Mononuclear cell (primary cell): ENCODE results near the gene GOLGA6L9. TPM values are rescaled to one million over a fixed set of nuclear protein-coding genes. Genes with fewer than 3 reads are reported as not detected.
"Not testable (repeated sequence)": the region's sequence is repeated elsewhere in the genome, so short reads cannot be mapped to it uniquely, and the experiment has no call there.

Experiments
- H3K27me3 ChIP-seq: 2 replicates; pipeline ENCODE4 v1.6.0; 2011; ENCODE audit warnings: low read length, control low read depth; ENCODE audit not compliant: insufficient read depth
- H3K4me1 ChIP-seq: 2 replicates; pipeline ENCODE4 v1.5.1; 2011; ENCODE audit warnings: mild to moderate bottlenecking, low read length, control low read depth; ENCODE audit not compliant: insufficient read depth
- H3K4me3 ChIP-seq: 2 replicates; pipeline ENCODE4 v1.5.1; 2011; ENCODE audit warnings: mild to moderate bottlenecking, low read length, moderate library complexity
- H3K9me3 ChIP-seq: 2 replicates; pipeline ENCODE4 v1.5.1; 2011; ENCODE audit warnings: low read depth, mild to moderate bottlenecking, control low read depth, low read length
- total RNA-seq: library from RNA; depleted of rRNA; stranded (reverse); fragments of >200 nt; gene quantifications from one replicate; pipeline ENCODE4 v1.2.3, GENCODE V29; 2012

The GOLGA6L9 gene
- total RNA-seq, 1 donor = 1.7 TPM

DNA sequence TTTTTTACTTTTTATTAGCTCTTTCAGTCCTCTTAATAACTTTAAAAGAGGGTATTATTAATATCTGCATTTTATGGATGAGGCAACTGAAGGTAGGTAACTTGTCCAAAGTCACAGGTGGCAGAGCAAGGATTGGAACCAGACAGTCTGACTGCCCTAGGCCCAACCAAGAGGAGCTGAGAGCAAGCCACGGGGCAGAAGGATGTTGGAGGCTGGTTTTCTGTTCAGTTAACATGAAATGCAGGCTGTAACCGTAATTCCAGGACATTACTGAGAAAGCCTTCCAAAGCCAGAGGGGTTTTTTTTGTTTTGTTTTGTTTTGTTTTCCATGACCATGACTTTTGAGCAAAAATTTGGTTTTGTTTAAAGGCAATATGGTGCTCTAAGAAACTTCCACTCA, 9.1 kb upstream of the GOLGA6L9 start:
- not testable (repeated sequence) for H3K27me3 ChIP-seq, H3K4me3 ChIP-seq, H3K4me1 ChIP-seq, H3K9me3 ChIP-seq

GRCh38 chr15:82420966-82421365, 8.7 kb upstream of the GOLGA6L9 start:
- not testable (repeated sequence) for H3K27me3 ChIP-seq, H3K9me3 ChIP-seq, H3K4me3 ChIP-seq, H3K4me1 ChIP-seq

- not testable (repeated sequence) for H3K9me3 ChIP-seq, H3K4me3 ChIP-seq, H3K27me3 ChIP-seq
Observed at GRCh38 chr15:82427117-82427516, 2.5 kb upstream of the GOLGA6L9 start.

GRCh38 chr15:82445420-82445819, 15.8 kb downstream of the GOLGA6L9 start:
- H3K9me3 ChIP-seq, H3K4me1 ChIP-seq, H3K4me3 ChIP-seq, H3K27me3 ChIP-seq: not testable (repeated sequence)

More at GRCh38 chr15:82427117-82427516, 2.5 kb upstream of the GOLGA6L9 start:
- not testable (repeated sequence) for H3K4me1 ChIP-seq

DNA sequence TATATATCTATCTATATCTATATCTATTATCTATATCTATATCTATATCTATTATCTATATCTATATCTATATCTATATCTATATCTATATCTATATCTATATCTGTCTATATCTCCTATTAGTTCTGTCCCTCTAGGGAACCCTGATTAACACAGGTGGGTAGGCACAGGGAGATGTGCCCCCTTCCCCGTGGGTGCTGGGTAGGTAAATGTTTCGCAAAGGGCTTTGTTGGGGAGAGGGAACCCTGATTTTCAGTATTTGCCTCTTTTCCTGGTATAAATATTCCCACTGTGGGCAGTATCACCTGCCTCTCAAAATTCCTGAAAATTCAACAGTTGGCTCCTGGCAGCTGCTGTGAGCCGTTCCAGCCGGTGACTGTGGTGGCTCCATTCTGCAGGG, 27.7 kb downstream of the GOLGA6L9 start:
- H3K4me1 ChIP-seq, H3K9me3 ChIP-seq: not testable (repeated sequence)

DNA sequence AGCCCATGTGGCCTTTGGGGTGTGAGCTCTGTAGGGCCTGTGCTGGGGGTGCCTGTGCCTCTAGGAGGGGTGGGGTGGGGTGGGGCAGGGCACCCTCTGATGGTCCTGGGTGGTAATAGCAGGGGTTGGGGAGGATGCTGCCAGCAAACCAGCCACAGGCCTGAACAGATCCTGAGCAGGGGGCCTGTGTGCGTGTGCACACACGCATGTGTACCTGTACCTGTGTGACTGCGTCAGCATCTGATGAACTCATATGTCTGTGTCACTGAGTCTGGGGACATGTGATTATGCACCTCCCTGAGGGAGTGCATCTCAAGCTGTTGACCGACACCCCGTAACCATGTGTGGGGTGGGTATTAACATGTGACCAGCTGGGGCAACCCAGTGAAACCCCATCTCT, 36.0 kb downstream of the GOLGA6L9 start:
- not testable (repeated sequence) for H3K9me3 ChIP-seq, H3K4me1 ChIP-seq, H3K27me3 ChIP-seq, H3K4me3 ChIP-seq

More for the DNA sequence above, 27.7 kb downstream of the GOLGA6L9 start:
- H3K4me3 ChIP-seq, H3K27me3 ChIP-seq: not testable (repeated sequence)

DNA sequence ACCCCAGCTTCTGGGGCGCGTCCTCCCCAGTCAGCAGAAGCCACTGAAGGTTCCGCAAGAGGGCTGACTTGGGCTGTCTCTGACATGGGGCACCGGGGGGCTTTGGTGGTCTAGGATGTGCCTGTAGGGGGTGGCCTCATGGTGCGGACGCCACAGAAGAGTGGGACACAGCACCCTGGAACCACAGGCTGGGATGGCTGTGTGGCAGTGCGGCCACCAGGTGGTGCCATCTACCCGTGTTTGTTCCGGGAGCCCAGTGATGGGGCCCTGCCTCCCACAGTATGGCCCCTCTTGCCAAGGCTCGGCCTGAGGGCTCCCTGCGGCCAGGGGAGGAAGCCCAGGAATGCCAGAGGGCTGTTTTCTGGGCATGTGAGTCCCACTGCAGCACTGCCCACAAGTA, 38.6 kb downstream of the GOLGA6L9 start:
- not testable (repeated sequence) for H3K27me3 ChIP-seq, H3K4me3 ChIP-seq, H3K4me1 ChIP-seq, H3K9me3 ChIP-seq

- H3K27me3 ChIP-seq, H3K4me1 ChIP-seq, H3K4me3 ChIP-seq, H3K9me3 ChIP-seq: not testable (repeated sequence)
Observed at GRCh38 chr15:82469381-82469780, 39.8 kb downstream of the GOLGA6L9 start.

DNA sequence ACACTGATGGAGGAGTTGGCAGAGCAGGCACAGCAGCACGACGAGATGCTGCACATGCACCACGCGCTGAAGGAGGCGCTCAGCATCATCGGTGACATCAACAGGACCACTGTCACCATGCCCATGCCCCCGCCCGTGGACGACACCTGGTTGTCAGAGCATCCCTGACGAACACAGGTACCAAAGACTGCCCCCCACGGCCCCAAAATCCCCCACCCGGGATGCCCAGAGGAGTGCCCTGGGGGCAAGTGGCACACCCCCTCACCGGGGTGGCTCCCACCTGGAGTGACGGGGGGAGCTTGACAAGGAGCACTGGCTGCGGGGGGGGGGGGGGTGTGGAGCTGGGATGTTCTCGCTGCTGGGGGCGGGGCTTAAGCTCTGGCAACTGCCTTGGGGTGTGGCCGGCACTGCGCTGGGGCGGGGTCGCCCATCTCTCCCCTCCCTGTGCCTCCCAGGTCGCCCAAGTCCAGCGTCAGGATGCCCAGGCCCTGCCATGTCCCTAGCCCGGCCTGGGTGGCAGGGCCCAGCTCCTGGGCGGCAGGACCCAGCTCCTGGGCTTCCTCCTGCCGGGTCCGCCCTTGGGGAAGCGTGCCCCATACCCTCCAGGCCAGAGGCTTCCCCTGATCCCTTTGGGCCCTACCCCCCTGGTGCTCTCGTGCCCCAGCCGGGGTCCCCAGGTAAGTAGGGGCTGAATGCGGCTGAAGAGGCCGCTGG, 42.8 kb downstream of the GOLGA6L9 start:
- not testable (repeated sequence) for H3K27me3 ChIP-seq, H3K9me3 ChIP-seq, H3K4me3 ChIP-seq, H3K4me1 ChIP-seq

DNA sequence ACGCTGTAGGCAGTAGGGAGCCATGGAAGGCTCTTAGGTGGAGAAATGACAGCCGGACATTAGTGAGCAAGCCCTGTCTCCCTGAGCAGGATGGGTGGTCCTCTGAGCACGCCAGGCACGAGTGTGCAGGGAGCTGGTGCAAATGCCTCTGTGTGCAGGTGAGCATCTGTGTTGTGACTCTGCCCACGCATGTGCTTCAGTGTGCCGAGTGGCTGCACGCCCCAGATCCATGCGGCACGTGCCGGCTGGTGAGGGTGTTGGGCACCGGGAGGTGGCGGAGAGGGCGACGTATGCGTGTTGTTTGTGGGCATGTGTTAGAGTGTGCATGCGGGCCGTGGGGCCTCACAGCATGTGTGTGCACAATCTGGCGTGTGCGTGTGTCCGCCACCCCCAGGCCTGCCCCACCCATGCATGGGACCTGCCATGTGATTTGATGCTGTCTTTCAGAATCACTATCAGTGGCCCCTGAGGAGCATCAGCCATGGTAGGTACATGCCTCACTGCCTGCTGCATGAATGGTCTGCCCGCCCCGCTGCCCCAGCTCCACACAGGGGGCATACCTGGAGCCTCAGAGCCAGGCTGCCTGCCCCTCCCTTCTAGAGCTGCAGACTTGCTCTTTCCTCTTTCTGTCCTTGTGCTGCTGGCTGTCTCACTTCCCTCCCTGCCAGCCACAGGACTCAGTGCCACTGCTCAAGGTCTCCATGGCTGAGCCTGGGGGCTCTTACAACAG, 45.1 kb downstream of the GOLGA6L9 start:
- H3K27me3 ChIP-seq, H3K9me3 ChIP-seq, H3K4me3 ChIP-seq, H3K4me1 ChIP-seq: not testable (repeated sequence)

- H3K4me1 ChIP-seq, H3K4me3 ChIP-seq, H3K27me3 ChIP-seq, H3K9me3 ChIP-seq: not testable (repeated sequence)
Observed at GRCh38 chr15:82475345-82475967, 45.8 kb downstream of the GOLGA6L9 start.

- H3K4me3 ChIP-seq, H3K4me1 ChIP-seq, H3K9me3 ChIP-seq, H3K27me3 ChIP-seq: not testable (repeated sequence)
Observed at GRCh38 chr15:82476697-82477342, 47.2 kb downstream of the GOLGA6L9 start.

DNA sequence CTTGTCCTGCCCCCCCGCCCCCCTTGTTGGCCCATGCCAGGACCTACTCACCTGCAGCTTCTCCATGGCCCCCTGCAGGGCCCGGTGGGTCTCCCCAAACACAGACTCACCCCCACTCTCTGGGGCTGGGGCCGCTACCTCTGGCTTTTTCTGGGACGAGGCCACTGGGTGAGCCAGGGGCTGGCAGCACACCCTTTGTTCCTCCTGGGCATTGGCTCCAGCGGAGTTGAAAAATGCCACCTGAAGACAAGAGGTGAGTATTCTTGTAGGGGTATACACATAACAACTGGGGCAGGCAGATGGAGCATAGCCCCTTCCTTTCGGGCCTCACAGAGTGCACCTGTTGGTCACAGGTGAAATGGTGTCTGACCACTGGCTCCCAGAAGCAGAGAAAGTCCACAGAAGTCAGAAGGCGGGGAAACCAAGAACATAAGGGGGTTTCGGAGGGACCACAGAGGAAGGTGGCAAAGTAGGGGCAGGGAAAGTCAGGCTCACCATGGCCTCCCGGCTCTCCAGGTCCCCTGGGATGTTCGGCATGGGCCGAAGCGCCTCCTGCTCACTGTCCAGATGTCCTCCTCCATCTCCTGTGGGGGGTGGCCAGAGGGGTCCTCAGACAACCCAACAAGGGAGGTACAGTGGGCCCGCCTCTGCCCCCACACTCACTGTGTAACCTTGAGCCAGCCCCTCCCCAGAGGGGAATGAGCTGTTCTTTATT, 47.9 kb downstream of the GOLGA6L9 start:
- H3K9me3 ChIP-seq, H3K4me3 ChIP-seq, H3K27me3 ChIP-seq, H3K4me1 ChIP-seq: not testable (repeated sequence)
